H1 (cell line): ENCODE measurements around the gene SLC45A1. TPM values are rescaled to one million over a fixed set of nuclear protein-coding genes. Genes with fewer than 3 reads are reported as not detected.

ENCODE experiments used
- CTCF ChIA-PET: fragments of 300-600 bp; sonication (Branson Sonifier 250); formaldehyde crosslinking; loops from one replicate; lab custom pipeline; 2021; ENCODE audit not compliant: partially characterized antibody; lab: Charles Lee
- POLR2A ChIA-PET: fragments of 300-600 bp; sonication (Branson Sonifier 250); formaldehyde crosslinking; loops from one replicate; lab custom pipeline; 2021; ENCODE audit warnings: inconsistent platforms; ENCODE audit not compliant: partially characterized antibody; lab: Charles Lee
- DNase-seq, 2 experiments: peaks; one replicate each; pipeline versions ENCODE4 v3.0.0 to v3.0.0-alpha.2; 2010 to 2022; ENCODE audit warnings: low spot score in 2 of 2, low read depth in 1 of 2, mixed read lengths in 1 of 2
- FAIRE-seq: peaks from 2 replicates; lab custom pipeline; 2011; peaks lifted over from hg19 to GRCh38; lab: Jason Lieb, UNC
- H2AFZ ChIP-seq: 2 replicates; pipeline ENCODE4 v1.8.1; 2012; ENCODE audit warnings: low read length, inconsistent platforms
- H2AK5ac ChIP-seq: 2 replicates; pipeline ENCODE4 v1.6.1; 2013; ENCODE audit warnings: low read depth, low read length
- H2BK120ac ChIP-seq: replicated peaks from 2 replicates; pipeline ENCODE3; 2013; ENCODE audit warnings: low read depth, low read length, inconsistent platforms
- H2BK12ac ChIP-seq: 2 replicates; pipeline ENCODE4 v1.6.1; 2013; ENCODE audit warnings: low read depth, low read length
- H2BK15ac ChIP-seq: 2 replicates; pipeline ENCODE4 v1.6.1; 2013; ENCODE audit warnings: low read length
- H2BK20ac ChIP-seq: 2 replicates; pipeline ENCODE4 v1.6.1; 2013; ENCODE audit warnings: low read length
- H2BK5ac ChIP-seq: 2 replicates; pipeline ENCODE4 v1.6.1; 2013; ENCODE audit warnings: low read depth, low read length
- H3K14ac ChIP-seq: 2 replicates; pipeline ENCODE4 v1.6.1; 2013; ENCODE audit warnings: inconsistent platforms; ENCODE audit not compliant: insufficient read length
- H3K18ac ChIP-seq: 2 replicates; pipeline ENCODE4 v1.6.1; 2013; ENCODE audit warnings: low read length; ENCODE audit errors: extremely low read depth
- H3K23ac ChIP-seq: 2 replicates; pipeline ENCODE4 v1.6.1; 2013; ENCODE audit warnings: inconsistent platforms; ENCODE audit not compliant: insufficient read length
- H3K23me2 ChIP-seq: 2 replicates; pipeline ENCODE4 v1.6.1; 2013; ENCODE audit warnings: low read depth, low read length
- H3K27ac ChIP-seq: 2 replicates; pipeline ENCODE4 v1.6.1; 2011; ENCODE audit warnings: low read depth, low read length, inconsistent platforms
- H3K27me3 ChIP-seq, 4 experiments: replicated peaks in 1 of 4; 1 replicate in 1 of 4; 2 replicates in 3 of 4; pipeline versions ENCODE4 v1.6.1 to v1.8.1; 2011 to 2013; ENCODE audit warnings: low read length in 3 of 4, mild to moderate bottlenecking in 3 of 4, inconsistent platforms in 2 of 4, mixed read lengths in 2 of 4, moderate library complexity in 1 of 4; ENCODE audit not compliant: control insufficient read depth in 3 of 4, insufficient read depth in 3 of 4; ENCODE audit errors: extremely low read depth in 1 of 4
- H3K36me3 ChIP-seq, 4 experiments: 2 replicates each; pipeline versions ENCODE4 v1.6.1 to v1.8.1; 2011 to 2013; ENCODE audit warnings: mild to moderate bottlenecking in 4 of 4, low read length in 3 of 4, moderate library complexity in 2 of 4, control low read depth in 1 of 4, inconsistent platforms in 1 of 4; ENCODE audit not compliant: insufficient read depth in 4 of 4, control insufficient read depth in 2 of 4
- H3K4ac ChIP-seq: replicated peaks from 2 replicates; pipeline ENCODE3; 2013; ENCODE audit warnings: low read length, low read depth, mixed read lengths, inconsistent platforms; ENCODE audit not compliant: insufficient read length
- H3K4me1 ChIP-seq, 4 experiments: replicated peaks in 1 of 4; 1 replicate in 1 of 4; 2 replicates in 3 of 4; pipeline versions ENCODE4 v1.6.1 to v1.8.1; 2011 to 2013; ENCODE audit warnings: low read length in 3 of 4, inconsistent platforms in 2 of 4, mixed read lengths in 1 of 4; ENCODE audit not compliant: insufficient read depth in 4 of 4, control insufficient read depth in 3 of 4
- H3K4me2 ChIP-seq, 2 experiments: 2 replicates each; pipeline versions ENCODE4 v1.6.1 to v1.8.1; 2011 to 2013; ENCODE audit warnings: low read depth in 2 of 2, low read length in 2 of 2, control low read depth in 1 of 2, inconsistent platforms in 1 of 2, mild to moderate bottlenecking in 1 of 2; ENCODE audit not compliant: insufficient read depth in 1 of 2
- H3K4me3 ChIP-seq, 4 experiments: fragments of 200-600, 300-600 bp in 1 of 4; sonication (generic), shearing (Covaris generic), sonication (Bioruptor Twin) in 1 of 4; 2 replicates each; pipeline versions ENCODE4 v1.5.1 to v1.8.1; 2011 to 2016; ENCODE audit warnings: low read length in 4 of 4, low read depth in 3 of 4, control low read depth in 2 of 4, inconsistent platforms in 2 of 4, mild to moderate bottlenecking in 2 of 4, mixed read lengths in 1 of 4, moderate library complexity in 1 of 4; ENCODE audit not compliant: insufficient read depth in 2 of 4; ENCODE audit errors: extremely low read depth in 1 of 4
- H3K56ac ChIP-seq: replicated peaks from 2 replicates; pipeline ENCODE3; 2013; ENCODE audit warnings: low read depth, mild to moderate bottlenecking, mixed read lengths, low read length, inconsistent platforms; ENCODE audit not compliant: insufficient read length
- H3K79me1 ChIP-seq: 2 replicates; pipeline ENCODE4 v1.6.1; 2013; ENCODE audit warnings: low read depth, low read length, control low read depth
- H3K79me2 ChIP-seq, 2 experiments: 2 replicates each; pipeline versions ENCODE4 v1.6.1 to v1.8.1; 2012 to 2013; ENCODE audit warnings: low read length in 2 of 2, mild to moderate bottlenecking in 2 of 2, inconsistent platforms in 1 of 2; ENCODE audit not compliant: insufficient read depth in 2 of 2, control insufficient read depth in 1 of 2
- H3K9ac ChIP-seq, 4 experiments: replicated peaks in 1 of 4; 1 replicate in 1 of 4; 2 replicates in 3 of 4; pipeline versions ENCODE4 v1.6.1 to v1.8.1; 2011 to 2013; ENCODE audit warnings: low read depth in 3 of 4, low read length in 3 of 4, control low read depth in 2 of 4, mild to moderate bottlenecking in 2 of 4, moderate library complexity in 2 of 4, inconsistent platforms in 1 of 4; ENCODE audit errors: extremely low read depth in 1 of 4
- H3K9me3 ChIP-seq, 2 experiments: 2 replicates each; pipeline versions ENCODE4 v1.6.1 to v1.8.1; 2012 to 2013; ENCODE audit warnings: mild to moderate bottlenecking in 2 of 2, moderate library complexity in 2 of 2, control low read depth in 1 of 2, inconsistent platforms in 1 of 2, low read depth in 1 of 2, low read length in 1 of 2, mixed read lengths in 1 of 2; ENCODE audit not compliant: insufficient read depth in 2 of 2
- H4K20me1 ChIP-seq, 2 experiments: replicated peaks in 1 of 2; 2 replicates each; pipeline versions ENCODE3 to v1.8.1; 2011 to 2013; ENCODE audit warnings: inconsistent platforms in 2 of 2, low read length in 2 of 2, mild to moderate bottlenecking in 1 of 2; ENCODE audit not compliant: insufficient read depth in 2 of 2, control insufficient read depth in 1 of 2
- H4K5ac ChIP-seq: 2 replicates; pipeline ENCODE4 v1.6.1; 2013; ENCODE audit warnings: low read length, low read depth, mixed read lengths, inconsistent platforms; ENCODE audit not compliant: insufficient read length
- H4K8ac ChIP-seq: 2 replicates; pipeline ENCODE4 v1.8.0; 2013; ENCODE audit warnings: mild to moderate bottlenecking, moderate library complexity, low read length, inconsistent platforms; ENCODE audit not compliant: insufficient read depth; ENCODE audit errors: extremely low read depth
- H4K91ac ChIP-seq: replicated peaks from 2 replicates; pipeline ENCODE3; 2013; ENCODE audit warnings: low read length, mixed read lengths, inconsistent platforms; ENCODE audit not compliant: insufficient read length
- EP300 ChIP-seq, 2 experiments: IDR thresholded peaks; 1 replicate in 1 of 2; 2 replicates in 1 of 2; pipeline ENCODE4 v1.6.1; 2011 to 2012; ENCODE audit warnings: low read depth in 2 of 2, low read length in 2 of 2, mild to moderate bottlenecking in 2 of 2, borderline replicate concordance in 1 of 2, inconsistent platforms in 1 of 2, moderate library complexity in 1 of 2
- FOSL1 ChIP-seq: IDR thresholded peaks from 2 replicates; pipeline ENCODE4 v1.6.1; 2011; ENCODE audit warnings: mild to moderate bottlenecking, low read depth, low read length, moderate library complexity; ENCODE audit not compliant: insufficient read depth
- NRF1 ChIP-seq: IDR thresholded peaks from 2 replicates; pipeline ENCODE4 v1.6.1; 2011; ENCODE audit warnings: mild to moderate bottlenecking, low read depth, low read length, improper control_type of control experiment
- PHF8 ChIP-seq: fragments of 200-600 bp; sonication (generic); conservative IDR thresholded peaks from 2 replicates; pipeline ENCODE4 v1.7.1; 2012; ENCODE audit warnings: low read depth, mild to moderate bottlenecking, inconsistent platforms, low read length, moderate library complexity
- RXRA ChIP-seq: IDR thresholded peaks from 2 replicates; pipeline ENCODE4 v1.6.1; 2011; ENCODE audit warnings: low read depth, mild to moderate bottlenecking, low read length, moderate library complexity; ENCODE audit not compliant: insufficient read depth
- SIN3A ChIP-seq, 2 experiments: IDR thresholded peaks in 1 of 2; conservative IDR thresholded peaks in 1 of 2; 2 replicates each; pipeline ENCODE4 v1.6.1; 2011 to 2012; ENCODE audit warnings: low read length in 2 of 2, improper control_type of control experiment in 1 of 2, low read depth in 1 of 2, mild to moderate bottlenecking in 1 of 2
- TCF12 ChIP-seq: IDR thresholded peaks from 2 replicates; pipeline ENCODE4 v1.6.1; 2011; ENCODE audit warnings: low read depth, mild to moderate bottlenecking, low read length
- TEAD4 ChIP-seq: IDR thresholded peaks from 2 replicates; pipeline ENCODE4 v1.6.1; 2012; ENCODE audit warnings: low read depth, low read length, inconsistent platforms, mixed read lengths
- WGBS, 2 experiments: shearing (Covaris generic) in 1 of 2; methylation state at CpG; one replicate each; pipeline versions ENCODE4 v1.1.6 to v1.1.7; 2013 to 2015; ENCODE audit warnings: low lambda C conversion rate in 2 of 2, mixed read lengths in 2 of 2, inconsistent platforms in 1 of 2, low coverage in 1 of 2, missing lambda C conversion rate in 1 of 2; ENCODE audit not compliant: insufficient replicate concordance in 2 of 2, insufficient coverage in 1 of 2, insufficient read length in 1 of 2; ENCODE audit errors: extremely low coverage in 1 of 2, missing lambda C conversion rate in 1 of 2; 5-methylcytosine and 5-hydroxymethylcytosine counted together
- polyA plus RNA-seq, 7 experiments: library from polyadenylated mRNA; depleted of rRNA in 3 of 7; stranded (reverse) in 5 of 7; unstranded in 2 of 7; fragments of >200 nt in 5 of 7; fragments of 200-250 nt in 2 of 7; gene quantifications; 1 replicate in 5 of 7; 2 replicates in 1 of 7; 4 replicates in 1 of 7; pipeline versions ENCODE4 v1.2.1 to v1.2.3, GENCODE V29; 2011 to 2013; ENCODE audit warnings: missing spikeins in 2 of 7, mixed read lengths in 2 of 7
- total RNA-seq: library from RNA; stranded (reverse); fragmentation: NEBNext Ultra II Directional; extraction: Animal tissue kit (Norgen Biotek cat#: 25700); gene quantifications from 2 replicates; pipeline ENCODE4 v1.2.1, GENCODE V29; 2021

SLC45A1 gene
- total and polyA plus RNA-seq, 2 of the 8 experiments (the other 6 are each of a cell fraction or from before 2014, with no cell fraction given): 1.0 to 1.7 TPM

- Histone ChIP-seq H3K4me1 (no peaks in the 10 kb centered on the region; a peak in 1 of 7 replicates), H3K4ac (no peak overlapping the region), H2AFZ (no peak overlapping the region), H4K20me1 (peaks cover 0 to 1% of the 10 kb centered on the region in 2 experiments), H3K14ac (no peak overlapping the region), H3K27me3 (no peaks in the 10 kb centered on the region), H3K18ac (no peak overlapping the region), H3K9ac (no peak overlapping the region), H3K4me3 (no peak overlapping the region), H3K36me3 (no peaks in the 10 kb centered on the region), H3K56ac (no peak overlapping the region), H3K23me2 (peaks cover 8% of the 10 kb centered on the region; the same call in 1 of the 2 replicates), H3K4me2 (no peak overlapping the region), H2BK120ac (no peak overlapping the region), H4K8ac (no peak overlapping the region), H2AK5ac (no peak overlapping the region), H2BK12ac (no peak overlapping the region), H2BK5ac (no peak overlapping the region), H3K79me2 (no peaks in the 10 kb centered on the region), H3K9me3 (no peaks in the 10 kb centered on the region), H2BK15ac (no peak overlapping the region), H3K79me1 (no peaks in the 10 kb centered on the region), H2BK20ac (no peak overlapping the region), H3K23ac (no peak overlapping the region), H3K27ac (no peak overlapping the region), H4K91ac (no peak overlapping the region), H4K5ac (no peak overlapping the region)
- POLR2A ChIA-PET: no interaction called here
- WGBS, 2 experiments: 93% methylated on average over 21 of the region's 21 CpGs; no CpG with 5 or more reads in 1 of the 2 experiments
- CTCF ChIA-PET: interaction anchor here (1.0 to 1.7 kb wide), 6 partner anchors 9 to 343 kb away, joined by 3 to 4 read pairs (median 3); no protein-coding TSS in a partner anchor
- FAIRE-seq (no peak), DNase-seq (no peak)
- TF ChIP-seq SIN3A (conservative IDR thresholded peaks at IDR 0.05 in 1 of 2, IDR thresholded peaks at IDR 0.05 in 1 of 2; ENCODE audit: low read depth in 1 of 2, low read length in 2 of 2) (no peak), TCF12 (no peak), TEAD4 (no peak), FOSL1 (no peak), PHF8 (no peak), NRF1 (no peak), RXRA (no peak), EP300 (IDR thresholded peaks at IDR 0.05; ENCODE audit: borderline replicate concordance in 1 of 2, low read depth in 2 of 2, low read length in 2 of 2) (no peak)
These were observed 7.9 kb downstream of the SLC45A1 start for GRCh38 chr1:8325771-8326170.
